ENCODE data around the gene PPARG. TPM values are rescaled to one million over a fixed set of nuclear protein-coding genes. Genes with fewer than 3 reads are reported as not detected.

PPARG gene
- polyA plus RNA-seq, 1 of the 3 experiments (the other 2 are of a cell fraction): 2.8 TPM

DNA sequence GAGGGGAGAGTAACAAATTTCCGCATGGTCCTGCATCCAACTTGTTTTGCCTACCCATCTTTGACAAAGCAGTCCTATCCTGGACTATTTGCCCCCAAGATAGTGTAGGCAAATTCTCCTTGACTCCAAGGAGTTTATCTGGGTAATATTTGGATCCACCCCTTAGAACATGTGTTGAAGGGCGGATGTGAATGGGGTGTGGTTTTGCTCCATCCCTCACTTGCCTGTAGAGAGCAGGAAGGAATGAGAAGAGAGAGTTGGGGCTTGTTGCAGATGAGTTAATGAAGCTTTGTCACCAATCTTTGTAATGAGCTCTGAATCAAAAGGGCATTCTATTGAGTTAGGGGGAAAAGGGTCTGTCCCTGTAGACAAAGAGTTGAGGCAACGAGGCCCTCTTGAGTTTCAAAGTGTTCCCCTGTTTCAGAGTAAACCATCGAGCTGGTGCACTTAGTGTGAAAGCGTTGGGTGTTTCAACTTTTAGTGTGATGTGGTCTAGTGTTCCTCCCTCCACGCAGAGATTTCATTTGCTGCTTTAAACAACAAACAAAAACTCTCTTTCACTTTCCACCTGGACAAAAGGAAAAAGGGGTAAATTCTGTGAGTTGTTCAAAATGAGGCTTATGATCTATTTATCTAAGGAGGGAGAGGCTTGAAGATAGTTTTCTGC is 42.2 kb upstream of the PPARG start:
- POLR2A ChIA-PET: no interaction called here
- Histone ChIP-seq H3K4me3 (ENCODE audit: low read depth in 2 of 2, low read length in 1 of 2) (no peak overlapping the region), H3K4me1 (ENCODE audit: control insufficient read depth in 1 of 2, insufficient read depth in 2 of 2, low read depth in 1 of 2, low read length in 1 of 2) (no peaks in the 10 kb centered on the region), H4K20me1 (ENCODE audit: insufficient read depth) (no peaks in the 10 kb centered on the region), H3K27ac (ENCODE audit: low read depth in 2 of 2, low read length in 1 of 2) (no peak overlapping the region), H2AFZ (ENCODE audit: low read depth) (no peak overlapping the region), H3F3A (replicated peaks; ENCODE audit: insufficient read depth) (no peaks in the 10 kb centered on the region), H3K27me3 (ENCODE audit: insufficient read depth) (no peaks in the 10 kb centered on the region), H3K36me3 (replicated peaks in 1 of 2; ENCODE audit: control insufficient read depth in 1 of 2, insufficient read depth in 2 of 2, low read length in 1 of 2) (no peaks in the 10 kb centered on the region), H3K4me2 (no peak overlapping the region), H3K9ac (no peak overlapping the region), H3K79me2 (ENCODE audit: insufficient read depth) (no peaks in the 10 kb centered on the region), H3K9me2 (no peaks in the 10 kb centered on the region), H3K9me3 (no peaks in the 10 kb centered on the region; the same call in 1 of the 2 replicates)
- TF ChIP-seq NRF1 (IDR thresholded peaks at IDR 0.05; ENCODE audit: low read depth, low read length) (no peak), SMC3 (IDR thresholded peaks at IDR 0.05; ENCODE audit: low read depth, low read length) (no peak), JUND (IDR thresholded peaks at IDR 0.05) (no peak), MXI1 (IDR thresholded peaks at IDR 0.05; ENCODE audit: low read depth, low read length) (no peak)
- 53% methylated on average over 6 of the region's 6 CpGs for WGBS (ENCODE audit: low lambda C conversion rate)
- DNase-seq: no peak
- CTCF ChIA-PET: no interaction called here

DNA sequence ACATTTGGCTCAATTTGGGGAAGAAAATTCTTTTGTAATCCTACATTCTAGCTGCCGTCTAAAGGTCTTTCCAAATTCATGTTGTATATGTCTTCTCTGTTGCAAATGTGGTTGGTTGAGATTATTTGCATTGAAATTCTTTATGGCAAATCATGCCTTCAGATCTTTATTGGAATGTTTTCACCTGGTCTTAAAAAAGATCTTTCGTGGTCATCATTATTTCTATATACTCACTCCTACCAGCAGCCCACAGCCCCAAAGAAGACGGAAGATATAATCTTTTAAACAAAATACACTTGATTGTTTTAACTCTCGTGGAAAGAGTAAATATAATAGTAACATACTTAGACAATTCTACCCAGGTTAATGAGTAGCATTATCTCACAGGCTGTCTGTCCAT is 41.5 kb upstream of the PPARG start:
- Histone ChIP-seq H3K27ac (ENCODE audit: low read depth in 2 of 2, low read length in 1 of 2) (no peak overlapping the region), H2AFZ (ENCODE audit: low read depth) (no peak overlapping the region), H3K9me2 (no peaks in the 10 kb centered on the region), H3K4me2 (no peak overlapping the region), H3F3A (replicated peaks; ENCODE audit: insufficient read depth) (no peaks in the 10 kb centered on the region), H3K9ac (no peak overlapping the region), H3K4me3 (ENCODE audit: low read depth in 2 of 2, low read length in 1 of 2) (no peak overlapping the region), H4K20me1 (ENCODE audit: insufficient read depth) (no peaks in the 10 kb centered on the region), H3K27me3 (ENCODE audit: insufficient read depth) (no peaks in the 10 kb centered on the region), H3K4me1 (ENCODE audit: control insufficient read depth in 1 of 2, insufficient read depth in 2 of 2, low read depth in 1 of 2, low read length in 1 of 2) (no peaks in the 10 kb centered on the region), H3K9me3 (no peaks in the 10 kb centered on the region; the same call in 1 of the 2 replicates), H3K79me2 (ENCODE audit: insufficient read depth) (no peaks in the 10 kb centered on the region), H3K36me3 (replicated peaks in 1 of 2; ENCODE audit: control insufficient read depth in 1 of 2, insufficient read depth in 2 of 2, low read length in 1 of 2) (no peaks in the 10 kb centered on the region)
- WGBS (ENCODE audit: low lambda C conversion rate): 62% methylated on average over 4 of the region's 4 CpGs
- TF ChIP-seq EP300 (IDR thresholded peaks at IDR 0.05; ENCODE audit: borderline replicate concordance in 1 of 2, low read depth in 1 of 2, low read length in 1 of 2) (no peak), NRF1 (IDR thresholded peaks at IDR 0.05; ENCODE audit: low read depth, low read length) (no peak), GATA2 (CRISPR knock-in tag; IDR thresholded peaks at IDR 0.05) (no peak), FOXJ3 (CRISPR knock-in tag; IDR thresholded peaks at IDR 0.05) (no peak), POLR2AphosphoS5 (IDR thresholded peaks at IDR 0.05; ENCODE audit: low read depth, low read length) (no peak), RFX5 (IDR thresholded peaks at IDR 0.05; ENCODE audit: low read length) (no peak), JUND (IDR thresholded peaks at IDR 0.05) (no peak), EZH2phosphoT487 (IDR thresholded peaks at IDR 0.05; ENCODE audit: borderline replicate concordance, low read depth) (no peak), FOSL2 (IDR thresholded peaks at IDR 0.05; ENCODE audit: borderline replicate concordance, low read depth) (no peak), TAF1 (IDR thresholded peaks at IDR 0.05; ENCODE audit: borderline replicate concordance, low read depth, low read length) (no peak), MEF2A (IDR thresholded peaks at IDR 0.05; ENCODE audit: borderline replicate concordance, low read depth) (no peak), TCF12 (IDR thresholded peaks at IDR 0.05) (no peak), ELF1 (IDR thresholded peaks at IDR 0.05) (no peak)
- TF ChIP-seq, protein P1, sequence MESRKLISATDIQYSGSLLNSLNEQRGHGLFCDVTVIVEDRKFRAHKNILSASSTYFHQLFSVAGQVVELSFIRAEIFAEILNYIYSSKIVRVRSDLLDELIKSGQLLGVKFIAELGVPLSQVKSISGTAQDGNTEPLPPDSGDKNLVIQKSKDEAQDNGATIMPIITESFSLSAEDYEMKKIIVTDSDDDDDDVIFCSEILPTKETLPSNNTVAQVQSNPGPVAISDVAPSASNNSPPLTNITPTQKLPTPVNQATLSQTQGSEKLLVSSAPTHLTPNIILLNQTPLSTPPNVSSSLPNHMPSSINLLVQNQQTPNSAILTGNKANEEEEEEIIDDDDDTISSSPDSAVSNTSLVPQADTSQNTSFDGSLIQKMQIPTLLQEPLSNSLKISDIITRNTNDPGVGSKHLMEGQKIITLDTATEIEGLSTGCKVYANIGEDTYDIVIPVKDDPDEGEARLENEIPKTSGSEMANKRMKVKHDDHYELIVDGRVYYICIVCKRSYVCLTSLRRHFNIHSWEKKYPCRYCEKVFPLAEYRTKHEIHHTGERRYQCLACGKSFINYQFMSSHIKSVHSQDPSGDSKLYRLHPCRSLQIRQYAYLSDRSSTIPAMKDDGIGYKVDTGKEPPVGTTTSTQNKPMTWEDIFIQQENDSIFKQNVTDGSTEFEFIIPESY (IDR thresholded peaks at IDR 0.05; ENCODE audit: borderline replicate concordance, low read depth): no peak
- TF ChIP-seq, protein P2, sequence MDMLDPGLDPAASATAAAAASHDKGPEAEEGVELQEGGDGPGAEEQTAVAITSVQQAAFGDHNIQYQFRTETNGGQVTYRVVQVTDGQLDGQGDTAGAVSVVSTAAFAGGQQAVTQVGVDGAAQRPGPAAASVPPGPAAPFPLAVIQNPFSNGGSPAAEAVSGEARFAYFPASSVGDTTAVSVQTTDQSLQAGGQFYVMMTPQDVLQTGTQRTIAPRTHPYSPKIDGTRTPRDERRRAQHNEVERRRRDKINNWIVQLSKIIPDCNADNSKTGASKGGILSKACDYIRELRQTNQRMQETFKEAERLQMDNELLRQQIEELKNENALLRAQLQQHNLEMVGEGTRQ (IDR thresholded peaks at IDR 0.05; ENCODE audit: borderline replicate concordance, low read depth, low read length): no peak
- TF ChIP-seq, protein P3, sequence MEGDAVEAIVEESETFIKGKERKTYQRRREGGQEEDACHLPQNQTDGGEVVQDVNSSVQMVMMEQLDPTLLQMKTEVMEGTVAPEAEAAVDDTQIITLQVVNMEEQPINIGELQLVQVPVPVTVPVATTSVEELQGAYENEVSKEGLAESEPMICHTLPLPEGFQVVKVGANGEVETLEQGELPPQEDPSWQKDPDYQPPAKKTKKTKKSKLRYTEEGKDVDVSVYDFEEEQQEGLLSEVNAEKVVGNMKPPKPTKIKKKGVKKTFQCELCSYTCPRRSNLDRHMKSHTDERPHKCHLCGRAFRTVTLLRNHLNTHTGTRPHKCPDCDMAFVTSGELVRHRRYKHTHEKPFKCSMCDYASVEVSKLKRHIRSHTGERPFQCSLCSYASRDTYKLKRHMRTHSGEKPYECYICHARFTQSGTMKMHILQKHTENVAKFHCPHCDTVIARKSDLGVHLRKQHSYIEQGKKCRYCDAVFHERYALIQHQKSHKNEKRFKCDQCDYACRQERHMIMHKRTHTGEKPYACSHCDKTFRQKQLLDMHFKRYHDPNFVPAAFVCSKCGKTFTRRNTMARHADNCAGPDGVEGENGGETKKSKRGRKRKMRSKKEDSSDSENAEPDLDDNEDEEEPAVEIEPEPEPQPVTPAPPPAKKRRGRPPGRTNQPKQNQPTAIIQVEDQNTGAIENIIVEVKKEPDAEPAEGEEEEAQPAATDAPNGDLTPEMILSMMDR (IDR thresholded peaks at IDR 0.05): no peak
- ChIA-PET POLR2A (no interaction called here), CTCF (no interaction called here)
- no peak for DNase-seq

Data from SK-N-SH (cell line).